GM12874 (cell line): ENCODE results near the gene ACTN1.

Experiments
- CTCF ChIP-seq: IDR thresholded peaks from 2 replicates; pipeline ENCODE4 v1.5.1; 2011; ENCODE audit warnings: low read depth, mild to moderate bottlenecking, control low read depth, low read length, moderate library complexity; ENCODE audit not compliant: insufficient read depth

ACTN1 gene

GRCh38 chr14:68947802-68948201 lies 31.3 kb downstream of the ACTN1 start:
- no peak for TF ChIP-seq CTCF

DNA sequence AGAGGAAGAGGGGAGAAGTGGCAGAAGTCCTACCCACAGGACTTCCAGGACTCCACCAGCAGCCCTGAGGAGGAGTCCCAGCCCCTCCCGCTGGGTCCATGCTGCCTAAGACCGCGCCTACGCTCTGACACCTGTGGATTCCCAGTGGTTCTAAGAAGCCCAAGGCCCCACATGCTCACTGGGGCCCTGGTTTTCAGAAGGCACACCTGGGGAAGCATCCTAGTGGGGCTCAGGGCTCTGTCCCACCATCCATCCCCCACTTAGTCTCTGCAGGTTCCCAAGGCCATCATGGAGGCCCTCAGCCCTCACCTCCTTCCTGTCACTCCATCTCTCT lies 32.6 kb downstream of the ACTN1 start:
- TF ChIP-seq CTCF, result no peak

- no peak for TF ChIP-seq CTCF
These were observed 33.3 kb downstream of the ACTN1 start for GRCh38 chr14:68945585-68946488.

DNA sequence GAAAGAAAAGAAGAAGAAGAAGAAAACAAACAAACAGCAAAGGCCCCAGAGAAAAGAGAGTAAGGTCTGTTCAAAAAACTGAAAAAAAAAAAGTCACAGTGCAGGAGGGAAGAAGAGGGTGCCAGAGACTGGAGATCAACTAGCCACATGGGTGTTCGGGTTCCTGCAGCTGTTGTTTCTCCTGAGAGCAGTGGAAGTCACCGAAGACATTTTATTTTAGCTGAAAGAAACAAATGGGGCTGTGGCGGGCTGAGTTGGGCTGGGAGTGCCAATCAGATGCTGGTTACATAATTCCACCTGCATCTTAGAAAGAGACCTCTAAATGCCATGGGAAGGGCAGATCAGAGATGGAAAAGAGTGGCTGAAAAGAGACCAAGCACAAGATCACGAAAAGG lies 33.9 kb downstream of the ACTN1 start:
- TF ChIP-seq CTCF, result no peak

GRCh38 chr14:68944162-68944561 lies 34.9 kb downstream of the ACTN1 start:
- TF ChIP-seq CTCF, result no peak

GRCh38 chr14:68943107-68943506 lies 36.0 kb downstream of the ACTN1 start:
- no peak for TF ChIP-seq CTCF

- TF ChIP-seq CTCF, result no peak
These were observed 36.6 kb downstream of the ACTN1 start for GRCh38 chr14:68942296-68943035.
